Measurements from ENCODE around the gene MYCBPAP. TPM values are rescaled to one million over a fixed set of nuclear protein-coding genes. Genes with fewer than 3 reads are reported as not detected.

Gene MYCBPAP
- total RNA-seq, 1 experiment from 2014 or later, result 1.9 TPM

- Histone ChIP-seq H4K20me1 (ENCODE audit: low read length) (no peaks in the 10 kb centered on the region), H3K27ac (ENCODE audit: low read length) (peak within 1 kb of the TSS; percentile 43), H3K9me3 (ENCODE audit: low read length) (no peaks in the 10 kb centered on the region), H3K4me2 (ENCODE audit: low read length) (peak within 1 kb of the TSS; percentile 90), H3K9me2 (replicated peaks; ENCODE audit: low read length) (no peaks in the 10 kb centered on the region), H3K4me3 (ENCODE audit: low read length) (peak within 1 kb of the TSS; percentile 72), H3K9ac (ENCODE audit: low read length) (peak within 1 kb of the TSS; percentile 88), H3K27me3 (ENCODE audit: low read length) (no peaks in the 10 kb centered on the region), H3K4me1 (ENCODE audit: insufficient read depth, low read length) (peaks cover 28% of the 10 kb centered on the region), H3F3A (ENCODE audit: low read length, unreplicated experiment) (no peaks in the 10 kb centered on the region), H3K79me2 (ENCODE audit: low read length) (peaks cover 13% of the 10 kb centered on the region), H3K36me3 (ENCODE audit: low read depth, low read length) (peaks cover 8% of the 10 kb centered on the region), H2AFZ (ENCODE audit: low read length) (peak within 1 kb of the TSS; percentile 69)
- ATAC-seq, result peak; percentile 79
- ChIA-PET CTCF (interaction anchor here (0.5 to 1.7 kb wide), 2 partner anchors 79 to 294 kb away, joined by 4 to 6 read pairs; no protein-coding TSS in a partner anchor), POLR2A (ENCODE audit: unreplicated experiment) (interaction anchor here (1.0 kb wide), 1 partner anchor 148 kb away, joined by 17 read pairs; no protein-coding TSS in a partner anchor)
- peak; percentile 97 for DNase-seq
- BruUV-seq (replicated peaks), result no TSS peak
- TF ChIP-seq EZH2 (IDR thresholded peaks at IDR 0.05; ENCODE audit: low read length, unreplicated experiment), result no peak
- TF ChIP-seq, protein P1, sequence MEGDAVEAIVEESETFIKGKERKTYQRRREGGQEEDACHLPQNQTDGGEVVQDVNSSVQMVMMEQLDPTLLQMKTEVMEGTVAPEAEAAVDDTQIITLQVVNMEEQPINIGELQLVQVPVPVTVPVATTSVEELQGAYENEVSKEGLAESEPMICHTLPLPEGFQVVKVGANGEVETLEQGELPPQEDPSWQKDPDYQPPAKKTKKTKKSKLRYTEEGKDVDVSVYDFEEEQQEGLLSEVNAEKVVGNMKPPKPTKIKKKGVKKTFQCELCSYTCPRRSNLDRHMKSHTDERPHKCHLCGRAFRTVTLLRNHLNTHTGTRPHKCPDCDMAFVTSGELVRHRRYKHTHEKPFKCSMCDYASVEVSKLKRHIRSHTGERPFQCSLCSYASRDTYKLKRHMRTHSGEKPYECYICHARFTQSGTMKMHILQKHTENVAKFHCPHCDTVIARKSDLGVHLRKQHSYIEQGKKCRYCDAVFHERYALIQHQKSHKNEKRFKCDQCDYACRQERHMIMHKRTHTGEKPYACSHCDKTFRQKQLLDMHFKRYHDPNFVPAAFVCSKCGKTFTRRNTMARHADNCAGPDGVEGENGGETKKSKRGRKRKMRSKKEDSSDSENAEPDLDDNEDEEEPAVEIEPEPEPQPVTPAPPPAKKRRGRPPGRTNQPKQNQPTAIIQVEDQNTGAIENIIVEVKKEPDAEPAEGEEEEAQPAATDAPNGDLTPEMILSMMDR (conservative IDR thresholded peaks at IDR 0.05; ENCODE audit: low read depth, low read length), result peak; percentile 99
- TF ChIP-seq EZH2phosphoT487 (IDR thresholded peaks at IDR 0.05; ENCODE audit: borderline replicate concordance, low read length), result no peak
- intact Hi-C loops (cut with micrococcal nuclease), result loop anchor here (1.0 kb wide), 4 partner anchors 79 to 294 kb away; no protein-coding TSS in a partner anchor
Observed at GRCh38 chr17:50547035-50547735, 38.9 kb downstream of the MYCBPAP start, which contains the start of gene SPATA20. Gene SPATA20 (plus strand): TSS chr17:50547174. CDS start chr17:50547209, 35 bp downstream.

- Histone ChIP-seq H2AFZ (ENCODE audit: low read length) (no peak overlapping the region), H3F3A (ENCODE audit: low read length, unreplicated experiment) (no peaks in the 10 kb centered on the region), H3K9me3 (ENCODE audit: low read length) (no peaks in the 10 kb centered on the region), H3K4me3 (ENCODE audit: low read length) (peak overlapping the region; percentile 72), H3K4me1 (ENCODE audit: insufficient read depth, low read length) (peaks cover 23% of the 10 kb centered on the region), H3K27ac (ENCODE audit: low read length) (peak overlapping the region; percentile 43), H3K4me2 (ENCODE audit: low read length) (peak overlapping the region; percentile 90), H3K9ac (ENCODE audit: low read length) (peak overlapping the region; percentile 88), H3K9me2 (replicated peaks; ENCODE audit: low read length) (no peaks in the 10 kb centered on the region), H3K27me3 (ENCODE audit: low read length) (no peaks in the 10 kb centered on the region), H4K20me1 (ENCODE audit: low read length) (no peaks in the 10 kb centered on the region), H3K79me2 (ENCODE audit: low read length) (peaks cover 13% of the 10 kb centered on the region), H3K36me3 (ENCODE audit: low read depth, low read length) (peaks cover 8% of the 10 kb centered on the region)
- POLR2A ChIA-PET (ENCODE audit: unreplicated experiment), result interaction anchor here (1.0 kb wide), 1 partner anchor 148 kb away, joined by 17 read pairs; no protein-coding TSS in a partner anchor
- DNase-seq (no peak), ATAC-seq (peak; percentile 31)
- CTCF ChIA-PET, result interaction anchor here (0.5 to 1.7 kb wide), 2 partner anchors 78 to 293 kb away, joined by 4 to 6 read pairs; no protein-coding TSS in a partner anchor
- intact Hi-C loops (cut with micrococcal nuclease), result loop anchor here (1.0 kb wide), 4 partner anchors 79 to 294 kb away; no protein-coding TSS in a partner anchor
- TF ChIP-seq, protein P1 (conservative IDR thresholded peaks at IDR 0.05; ENCODE audit: low read depth, low read length), result no peak
- TF ChIP-seq EZH2 (IDR thresholded peaks at IDR 0.05; ENCODE audit: low read length, unreplicated experiment), result no peak
- TF ChIP-seq EZH2phosphoT487 (IDR thresholded peaks at IDR 0.05; ENCODE audit: borderline replicate concordance, low read length), result no peak
- no TSS peak for BruUV-seq (replicated peaks)
Observed at GRCh38 chr17:50547736-50548083, 39.5 kb downstream of the MYCBPAP start.

Measured in PC-3 (cell line).